ENCODE results near the gene SYNRG. TPM values are rescaled to one million over a fixed set of nuclear protein-coding genes. Genes with fewer than 3 reads are reported as not detected.

Gene SYNRG
- total and polyA plus RNA-seq, 2 of the 13 experiments (the other 11 are each of a cell fraction or from before 2014, with no cell fraction given), result 7.3 to 8.7 TPM

DNA sequence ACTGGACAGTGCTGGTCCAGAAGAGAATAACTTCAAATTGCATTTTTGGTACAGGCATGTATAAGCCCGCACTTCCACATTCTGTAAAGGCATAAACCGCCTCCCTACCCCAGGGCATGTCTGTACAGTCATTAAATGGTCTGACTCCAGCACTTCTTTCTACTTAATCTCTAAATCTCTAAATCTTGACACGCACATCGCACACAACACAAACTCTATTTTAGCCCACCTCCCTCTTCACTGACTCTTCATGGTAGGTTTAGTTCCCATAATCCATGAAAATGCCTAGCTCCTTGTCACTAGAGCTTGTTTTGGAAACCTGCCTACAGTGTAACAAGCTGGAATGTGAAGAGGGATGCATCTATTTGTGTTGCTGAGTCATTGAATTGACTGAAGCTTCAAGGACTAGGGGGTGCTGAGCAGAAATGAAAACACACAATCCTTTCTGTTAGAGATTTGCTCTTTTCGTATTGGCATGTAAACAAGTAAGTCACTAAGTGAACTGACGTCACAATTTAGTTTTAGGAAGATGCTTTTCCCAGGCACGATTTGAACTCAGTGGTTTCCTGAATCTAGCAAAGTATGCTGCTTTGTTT lies 121.1 kb downstream of the SYNRG start (continued):
- TF ChIP-seq, protein P1, sequence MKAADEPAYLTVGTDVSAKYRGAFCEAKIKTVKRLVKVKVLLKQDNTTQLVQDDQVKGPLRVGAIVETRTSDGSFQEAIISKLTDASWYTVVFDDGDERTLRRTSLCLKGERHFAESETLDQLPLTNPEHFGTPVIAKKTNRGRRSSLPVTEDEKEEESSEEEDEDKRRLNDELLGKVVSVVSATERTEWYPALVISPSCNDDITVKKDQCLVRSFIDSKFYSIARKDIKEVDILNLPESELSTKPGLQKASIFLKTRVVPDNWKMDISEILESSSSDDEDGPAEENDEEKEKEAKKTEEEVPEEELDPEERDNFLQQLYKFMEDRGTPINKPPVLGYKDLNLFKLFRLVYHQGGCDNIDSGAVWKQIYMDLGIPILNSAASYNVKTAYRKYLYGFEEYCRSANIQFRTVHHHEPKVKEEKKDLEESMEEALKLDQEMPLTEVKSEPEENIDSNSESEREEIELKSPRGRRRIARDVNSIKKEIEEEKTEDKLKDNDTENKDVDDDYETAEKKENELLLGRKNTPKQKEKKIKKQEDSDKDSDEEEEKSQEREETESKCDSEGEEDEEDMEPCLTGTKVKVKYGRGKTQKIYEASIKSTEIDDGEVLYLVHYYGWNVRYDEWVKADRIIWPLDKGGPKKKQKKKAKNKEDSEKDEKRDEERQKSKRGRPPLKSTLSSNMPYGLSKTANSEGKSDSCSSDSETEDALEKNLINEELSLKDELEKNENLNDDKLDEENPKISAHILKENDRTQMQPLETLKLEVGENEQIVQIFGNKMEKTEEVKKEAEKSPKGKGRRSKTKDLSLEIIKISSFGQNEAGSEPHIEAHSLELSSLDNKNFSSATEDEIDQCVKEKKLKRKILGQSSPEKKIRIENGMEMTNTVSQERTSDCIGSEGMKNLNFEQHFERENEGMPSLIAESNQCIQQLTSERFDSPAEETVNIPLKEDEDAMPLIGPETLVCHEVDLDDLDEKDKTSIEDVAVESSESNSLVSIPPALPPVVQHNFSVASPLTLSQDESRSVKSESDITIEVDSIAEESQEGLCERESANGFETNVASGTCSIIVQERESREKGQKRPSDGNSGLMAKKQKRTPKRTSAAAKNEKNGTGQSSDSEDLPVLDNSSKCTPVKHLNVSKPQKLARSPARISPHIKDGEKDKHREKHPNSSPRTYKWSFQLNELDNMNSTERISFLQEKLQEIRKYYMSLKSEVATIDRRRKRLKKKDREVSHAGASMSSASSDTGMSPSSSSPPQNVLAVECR (CRISPR knock-in tag; IDR thresholded peaks at IDR 0.05; ENCODE audit: borderline replicate concordance), result no peak; the same call in 1 of the 2 replicates
- TF ChIP-seq, protein P2, sequence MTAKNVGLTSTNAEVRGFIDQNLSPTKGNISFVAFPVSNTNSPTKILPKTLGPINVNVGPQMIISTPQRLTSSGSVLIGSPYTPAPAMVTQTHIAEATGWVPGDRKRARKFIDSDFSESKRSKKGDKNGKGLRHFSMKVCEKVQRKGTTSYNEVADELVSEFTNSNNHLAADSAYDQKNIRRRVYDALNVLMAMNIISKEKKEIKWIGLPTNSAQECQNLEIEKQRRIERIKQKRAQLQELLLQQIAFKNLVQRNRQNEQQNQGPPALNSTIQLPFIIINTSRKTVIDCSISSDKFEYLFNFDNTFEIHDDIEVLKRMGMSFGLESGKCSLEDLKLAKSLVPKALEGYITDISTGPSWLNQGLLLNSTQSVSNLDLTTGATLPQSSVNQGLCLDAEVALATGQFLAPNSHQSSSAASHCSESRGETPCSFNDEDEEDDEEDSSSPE (CRISPR knock-in tag; IDR thresholded peaks at IDR 0.05), result no peak
- TF ChIP-seq, protein P3, sequence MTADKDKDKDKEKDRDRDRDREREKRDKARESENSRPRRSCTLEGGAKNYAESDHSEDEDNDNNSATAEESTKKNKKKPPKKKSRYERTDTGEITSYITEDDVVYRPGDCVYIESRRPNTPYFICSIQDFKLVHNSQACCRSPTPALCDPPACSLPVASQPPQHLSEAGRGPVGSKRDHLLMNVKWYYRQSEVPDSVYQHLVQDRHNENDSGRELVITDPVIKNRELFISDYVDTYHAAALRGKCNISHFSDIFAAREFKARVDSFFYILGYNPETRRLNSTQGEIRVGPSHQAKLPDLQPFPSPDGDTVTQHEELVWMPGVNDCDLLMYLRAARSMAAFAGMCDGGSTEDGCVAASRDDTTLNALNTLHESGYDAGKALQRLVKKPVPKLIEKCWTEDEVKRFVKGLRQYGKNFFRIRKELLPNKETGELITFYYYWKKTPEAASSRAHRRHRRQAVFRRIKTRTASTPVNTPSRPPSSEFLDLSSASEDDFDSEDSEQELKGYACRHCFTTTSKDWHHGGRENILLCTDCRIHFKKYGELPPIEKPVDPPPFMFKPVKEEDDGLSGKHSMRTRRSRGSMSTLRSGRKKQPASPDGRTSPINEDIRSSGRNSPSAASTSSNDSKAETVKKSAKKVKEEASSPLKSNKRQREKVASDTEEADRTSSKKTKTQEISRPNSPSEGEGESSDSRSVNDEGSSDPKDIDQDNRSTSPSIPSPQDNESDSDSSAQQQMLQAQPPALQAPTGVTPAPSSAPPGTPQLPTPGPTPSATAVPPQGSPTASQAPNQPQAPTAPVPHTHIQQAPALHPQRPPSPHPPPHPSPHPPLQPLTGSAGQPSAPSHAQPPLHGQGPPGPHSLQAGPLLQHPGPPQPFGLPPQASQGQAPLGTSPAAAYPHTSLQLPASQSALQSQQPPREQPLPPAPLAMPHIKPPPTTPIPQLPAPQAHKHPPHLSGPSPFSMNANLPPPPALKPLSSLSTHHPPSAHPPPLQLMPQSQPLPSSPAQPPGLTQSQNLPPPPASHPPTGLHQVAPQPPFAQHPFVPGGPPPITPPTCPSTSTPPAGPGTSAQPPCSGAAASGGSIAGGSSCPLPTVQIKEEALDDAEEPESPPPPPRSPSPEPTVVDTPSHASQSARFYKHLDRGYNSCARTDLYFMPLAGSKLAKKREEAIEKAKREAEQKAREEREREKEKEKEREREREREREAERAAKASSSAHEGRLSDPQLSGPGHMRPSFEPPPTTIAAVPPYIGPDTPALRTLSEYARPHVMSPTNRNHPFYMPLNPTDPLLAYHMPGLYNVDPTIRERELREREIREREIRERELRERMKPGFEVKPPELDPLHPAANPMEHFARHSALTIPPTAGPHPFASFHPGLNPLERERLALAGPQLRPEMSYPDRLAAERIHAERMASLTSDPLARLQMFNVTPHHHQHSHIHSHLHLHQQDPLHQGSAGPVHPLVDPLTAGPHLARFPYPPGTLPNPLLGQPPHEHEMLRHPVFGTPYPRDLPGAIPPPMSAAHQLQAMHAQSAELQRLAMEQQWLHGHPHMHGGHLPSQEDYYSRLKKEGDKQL (CRISPR knock-in tag; IDR thresholded peaks at IDR 0.05; ENCODE audit: low read depth), result peak; percentile 33; the same call in 1 of the 2 replicates
- no peak for TF ChIP-seq ZNF891 (CRISPR knock-in tag; IDR thresholded peaks at IDR 0.05)
- TF ChIP-seq SSRP1 (CRISPR knock-in tag; IDR thresholded peaks at IDR 0.05), result no peak
- no peak for TF ChIP-seq SETDB1 (CRISPR knock-in tag; IDR thresholded peaks at IDR 0.05; ENCODE audit: borderline replicate concordance)
- TF ChIP-seq SIN3A (IDR thresholded peaks at IDR 0.05; ENCODE audit: borderline replicate concordance, low read depth, low read length), result no peak
- TF ChIP-seq, protein P4, sequence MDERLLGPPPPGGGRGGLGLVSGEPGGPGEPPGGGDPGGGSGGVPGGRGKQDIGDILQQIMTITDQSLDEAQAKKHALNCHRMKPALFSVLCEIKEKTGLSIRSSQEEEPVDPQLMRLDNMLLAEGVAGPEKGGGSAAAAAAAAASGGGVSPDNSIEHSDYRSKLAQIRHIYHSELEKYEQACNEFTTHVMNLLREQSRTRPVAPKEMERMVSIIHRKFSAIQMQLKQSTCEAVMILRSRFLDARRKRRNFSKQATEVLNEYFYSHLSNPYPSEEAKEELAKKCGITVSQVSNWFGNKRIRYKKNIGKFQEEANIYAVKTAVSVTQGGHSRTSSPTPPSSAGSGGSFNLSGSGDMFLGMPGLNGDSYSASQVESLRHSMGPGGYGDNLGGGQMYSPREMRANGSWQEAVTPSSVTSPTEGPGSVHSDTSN (CRISPR knock-in tag; IDR thresholded peaks at IDR 0.05), result no peak
- TF ChIP-seq, protein P5, sequence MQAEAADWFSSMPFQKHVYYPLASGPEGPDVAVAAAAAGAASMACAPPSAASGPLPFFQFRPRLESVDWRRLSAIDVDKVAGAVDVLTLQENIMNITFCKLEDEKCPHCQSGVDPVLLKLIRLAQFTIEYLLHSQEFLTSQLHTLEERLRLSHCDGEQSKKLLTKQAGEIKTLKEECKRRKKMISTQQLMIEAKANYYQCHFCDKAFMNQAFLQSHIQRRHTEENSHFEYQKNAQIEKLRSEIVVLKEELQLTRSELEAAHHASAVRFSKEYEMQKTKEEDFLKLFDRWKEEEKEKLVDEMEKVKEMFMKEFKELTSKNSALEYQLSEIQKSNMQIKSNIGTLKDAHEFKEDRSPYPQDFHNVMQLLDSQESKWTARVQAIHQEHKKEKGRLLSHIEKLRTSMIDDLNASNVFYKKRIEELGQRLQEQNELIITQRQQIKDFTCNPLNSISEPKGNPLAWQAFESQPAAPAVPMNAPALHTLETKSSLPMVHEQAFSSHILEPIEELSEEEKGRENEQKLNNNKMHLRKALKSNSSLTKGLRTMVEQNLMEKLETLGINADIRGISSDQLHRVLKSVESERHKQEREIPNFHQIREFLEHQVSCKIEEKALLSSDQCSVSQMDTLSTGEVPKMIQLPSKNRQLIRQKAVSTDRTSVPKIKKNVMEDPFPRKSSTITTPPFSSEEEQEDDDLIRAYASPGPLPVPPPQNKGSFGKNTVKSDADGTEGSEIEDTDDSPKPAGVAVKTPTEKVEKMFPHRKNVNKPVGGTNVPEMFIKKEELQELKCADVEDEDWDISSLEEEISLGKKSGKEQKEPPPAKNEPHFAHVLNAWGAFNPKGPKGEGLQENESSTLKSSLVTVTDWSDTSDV (CRISPR knock-in tag; IDR thresholded peaks at IDR 0.05), result no peak
- TF ChIP-seq ZNF282 (IDR thresholded peaks at IDR 0.05; ENCODE audit: partially characterized antibody), result no peak
- no peak for TF ChIP-seq HOXA9 (CRISPR knock-in tag; IDR thresholded peaks at IDR 0.05; ENCODE audit: borderline replicate concordance)
- TF ChIP-seq ZNF263 (CRISPR knock-in tag; IDR thresholded peaks at IDR 0.05), result no peak

Measured in HepG2 (cell line).